HepG2 (cell line): ENCODE results near the gene ITIH1. TPM values are rescaled to one million over a fixed set of nuclear protein-coding genes. Genes with fewer than 3 reads are reported as not detected.

ENCODE experiments used
- ADNP ChIP-seq: sonication (generic); formaldehyde crosslinking; IDR thresholded peaks from 2 replicates; pipeline ENCODE4 v1.4.0; 2020; ENCODE audit warnings: missing genetic modification reagents
- DPF2 ChIP-seq: sonication (generic); formaldehyde crosslinking; IDR thresholded peaks from 2 replicates; pipeline ENCODE4 v1.4.0; 2020; ENCODE audit warnings: mild to moderate bottlenecking, low read depth, missing genetic modification reagents, borderline replicate concordance
- ELF4 ChIP-seq: sonication (generic); formaldehyde crosslinking; IDR thresholded peaks from 2 replicates; pipeline ENCODE4 v1.5.0; 2020; ENCODE audit warnings: missing genetic modification reagents, mild to moderate bottlenecking, moderate library complexity, borderline replicate concordance
- GABPB1 ChIP-seq: IDR thresholded peaks from 2 replicates; pipeline ENCODE4 v1.6.1; 2016; ENCODE audit warnings: mild to moderate bottlenecking, missing genetic modification reagents, moderate library complexity, missing compliant biosample characterization
- KMT2B ChIP-seq: IDR thresholded peaks from 2 replicates; pipeline ENCODE4 v1.6.1; 2016; ENCODE audit warnings: missing genetic modification reagents, missing compliant biosample characterization
- MAFF ChIP-seq: IDR thresholded peaks from 2 replicates; pipeline ENCODE4 v1.6.1; 2011; ENCODE audit warnings: low read depth, low read length, improper control_type of control experiment
- NPAS2 ChIP-seq: sonication (generic); formaldehyde crosslinking; IDR thresholded peaks from 2 replicates; pipeline ENCODE4 v1.8.0; 2022; ENCODE audit warnings: mild to moderate bottlenecking, missing genetic modification reagents, borderline replicate concordance
- SALL2 ChIP-seq: sonication (generic); formaldehyde crosslinking; IDR thresholded peaks from 2 replicates; pipeline ENCODE4 v1.8.1; 2023; ENCODE audit warnings: mild to moderate bottlenecking, missing genetic modification reagents, inconsistent platforms
- STAG1 ChIP-seq: sonication (generic); formaldehyde crosslinking; IDR thresholded peaks from 2 replicates; pipeline ENCODE4 v1.4.0; 2020; ENCODE audit warnings: missing genetic modification reagents
- ZBTB20 ChIP-seq: sonication (generic); formaldehyde crosslinking; IDR thresholded peaks from 2 replicates; pipeline ENCODE4 v1.8.1; 2023; ENCODE audit warnings: missing genetic modification reagents, low read depth, mild to moderate bottlenecking, borderline replicate concordance
- ZNF543 ChIP-seq: sonication (generic); formaldehyde crosslinking; IDR thresholded peaks from 2 replicates; pipeline ENCODE4 v1.4.0; 2020; ENCODE audit warnings: mild to moderate bottlenecking, missing genetic modification reagents
- ZNF83 ChIP-seq: sonication (generic); formaldehyde crosslinking; IDR thresholded peaks from 2 replicates; pipeline ENCODE4 v1.4.0; 2020; ENCODE audit warnings: missing genetic modification reagents, mild to moderate bottlenecking, borderline replicate concordance
- polyA plus RNA-seq, 8 experiments: library from polyadenylated mRNA; depleted of rRNA in 3 of 8; stranded (reverse) in 7 of 8; unstranded in 1 of 8; fragments of >200 nt; fragmentation: Illumina TruSeq in 4 of 8; extraction: Trizol in 4 of 8; gene quantifications; 2 replicates each; pipeline versions ENCODE4 v1.2.1 to v1.2.3, GENCODE V29; 2011 to 2016; ENCODE audit warnings: low read depth in 4 of 8, missing spikeins in 1 of 8, mixed read lengths in 1 of 8; ENCODE audit not compliant: insufficient read depth in 1 of 8
- total RNA-seq, 5 experiments: library from RNA; depleted of rRNA; stranded (reverse); fragments of >200 nt; fragmentation: Illumina TruSeq; extraction: Trizol; gene quantifications; 2 replicates each; pipeline ENCODE4 v1.2.3, GENCODE V29; 2016; ENCODE audit warnings: low read depth in 1 of 5
- TF ChIP-seq, protein P1 (sequence below): IDR thresholded peaks from 2 replicates; pipeline ENCODE4 v1.6.1; 2016; ENCODE audit warnings: low read depth
- TF ChIP-seq, protein P2 (sequence below): sonication (generic); formaldehyde crosslinking; IDR thresholded peaks from 2 replicates; pipeline ENCODE4 v1.4.0; 2020; ENCODE audit warnings: missing genetic modification reagents, mild to moderate bottlenecking, borderline replicate concordance
- TF ChIP-seq, protein P3 (sequence below): sonication (generic); formaldehyde crosslinking; IDR thresholded peaks from 2 replicates; pipeline ENCODE4 v1.4.0; 2020; ENCODE audit warnings: mild to moderate bottlenecking, missing genetic modification reagents
- TF ChIP-seq, protein P4 (sequence below): sonication (generic); formaldehyde crosslinking; IDR thresholded peaks from 2 replicates; pipeline ENCODE4 v1.8.0; 2022; ENCODE audit warnings: missing genetic modification reagents, mild to moderate bottlenecking, inconsistent platforms, borderline replicate concordance
- TF ChIP-seq, protein P5 (sequence below): sonication (generic); formaldehyde crosslinking; IDR thresholded peaks from 2 replicates; pipeline ENCODE4 v1.4.0; 2020; ENCODE audit warnings: missing genetic modification reagents, mild to moderate bottlenecking, borderline replicate concordance
- TF ChIP-seq, protein P6 (sequence below): sonication (generic); formaldehyde crosslinking; IDR thresholded peaks from 2 replicates; pipeline ENCODE4 v1.4.0; 2020; ENCODE audit warnings: missing genetic modification reagents

The ITIH1 gene
- total and polyA plus RNA-seq, 2 of the 13 experiments (the other 11 are each of a cell fraction or from before 2014, with no cell fraction given) = 12.3 to 19.6 TPM

DNA sequence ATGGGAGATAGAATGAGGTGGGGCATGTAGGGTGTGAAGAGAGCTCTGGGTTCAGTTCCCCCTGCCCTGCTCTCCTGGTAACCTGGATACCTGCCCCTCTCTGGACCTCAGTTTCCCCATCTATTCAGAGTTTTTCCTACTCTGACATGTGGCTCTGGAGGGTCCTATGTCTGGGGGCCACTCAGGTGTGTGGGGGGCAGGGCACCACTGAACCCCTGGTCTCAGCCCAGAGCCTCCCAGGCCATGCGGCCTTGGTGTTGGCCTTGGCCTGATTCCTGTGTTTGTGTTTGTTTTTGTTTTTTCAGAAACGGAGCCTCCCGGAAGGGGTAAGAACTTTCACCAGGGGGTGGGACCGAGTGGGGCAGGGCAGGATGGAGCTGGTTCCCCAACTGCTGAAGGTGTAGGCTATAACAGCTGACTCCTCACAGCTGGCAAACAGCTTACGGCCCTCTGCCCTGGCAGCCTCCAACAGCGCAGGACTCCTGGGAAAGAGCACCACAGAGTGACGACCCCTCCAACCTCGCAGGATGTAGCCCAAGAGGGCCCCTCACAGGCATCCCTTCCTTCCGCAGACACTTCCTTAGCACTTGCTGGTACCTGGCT lies 18.0 kb downstream of the ITIH1 start (continued):
- TF ChIP-seq, protein P1, sequence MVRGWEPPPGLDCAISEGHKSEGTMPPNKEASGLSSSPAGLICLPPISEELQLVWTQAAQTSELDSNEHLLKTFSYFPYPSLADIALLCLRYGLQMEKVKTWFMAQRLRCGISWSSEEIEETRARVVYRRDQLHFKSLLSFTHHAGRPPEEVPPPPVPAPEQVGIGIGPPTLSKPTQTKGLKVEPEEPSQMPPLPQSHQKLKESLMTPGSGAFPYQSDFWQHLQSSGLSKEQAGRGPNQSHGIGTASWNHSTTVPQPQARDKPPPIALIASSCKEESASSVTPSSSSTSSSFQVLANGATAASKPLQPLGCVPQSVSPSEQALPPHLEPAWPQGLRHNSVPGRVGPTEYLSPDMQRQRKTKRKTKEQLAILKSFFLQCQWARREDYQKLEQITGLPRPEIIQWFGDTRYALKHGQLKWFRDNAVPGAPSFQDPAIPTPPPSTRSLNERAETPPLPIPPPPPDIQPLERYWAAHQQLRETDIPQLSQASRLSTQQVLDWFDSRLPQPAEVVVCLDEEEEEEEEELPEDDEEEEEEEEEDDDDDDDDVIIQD (CRISPR knock-in tag) = peak; percentile 69
- TF ChIP-seq, protein P2, sequence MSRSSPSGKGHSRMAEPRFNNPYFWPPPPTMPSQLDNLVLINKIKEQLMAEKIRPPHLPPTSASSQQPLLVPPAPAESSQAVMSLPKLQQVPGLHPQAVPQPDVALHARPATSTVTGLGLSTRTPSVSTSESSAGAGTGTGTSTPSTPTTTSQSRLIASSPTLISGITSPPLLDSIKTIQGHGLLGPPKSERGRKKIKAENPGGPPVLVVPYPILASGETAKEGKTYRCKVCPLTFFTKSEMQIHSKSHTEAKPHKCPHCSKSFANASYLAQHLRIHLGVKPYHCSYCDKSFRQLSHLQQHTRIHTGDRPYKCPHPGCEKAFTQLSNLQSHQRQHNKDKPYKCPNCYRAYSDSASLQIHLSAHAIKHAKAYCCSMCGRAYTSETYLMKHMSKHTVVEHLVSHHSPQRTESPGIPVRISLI (CRISPR knock-in tag) = peak; percentile 97
- no peak for TF ChIP-seq ADNP (CRISPR knock-in tag)
- no peak for TF ChIP-seq SALL2 (CRISPR knock-in tag)
- TF ChIP-seq ZNF83 (CRISPR knock-in tag) = no peak
- no peak for TF ChIP-seq ELF4 (CRISPR knock-in tag)
- TF ChIP-seq STAG1 (CRISPR knock-in tag) = 0 out of 2 replicates have a peak, but pooled peaks have one; percentile 2
- TF ChIP-seq, protein P3, sequence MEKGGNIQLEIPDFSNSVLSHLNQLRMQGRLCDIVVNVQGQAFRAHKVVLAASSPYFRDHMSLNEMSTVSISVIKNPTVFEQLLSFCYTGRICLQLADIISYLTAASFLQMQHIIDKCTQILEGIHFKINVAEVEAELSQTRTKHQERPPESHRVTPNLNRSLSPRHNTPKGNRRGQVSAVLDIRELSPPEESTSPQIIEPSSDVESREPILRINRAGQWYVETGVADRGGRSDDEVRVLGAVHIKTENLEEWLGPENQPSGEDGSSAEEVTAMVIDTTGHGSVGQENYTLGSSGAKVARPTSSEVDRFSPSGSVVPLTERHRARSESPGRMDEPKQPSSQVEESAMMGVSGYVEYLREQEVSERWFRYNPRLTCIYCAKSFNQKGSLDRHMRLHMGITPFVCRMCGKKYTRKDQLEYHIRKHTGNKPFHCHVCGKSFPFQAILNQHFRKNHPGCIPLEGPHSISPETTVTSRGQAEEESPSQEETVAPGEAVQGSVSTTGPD (CRISPR knock-in tag) = no peak
- TF ChIP-seq, protein P4, sequence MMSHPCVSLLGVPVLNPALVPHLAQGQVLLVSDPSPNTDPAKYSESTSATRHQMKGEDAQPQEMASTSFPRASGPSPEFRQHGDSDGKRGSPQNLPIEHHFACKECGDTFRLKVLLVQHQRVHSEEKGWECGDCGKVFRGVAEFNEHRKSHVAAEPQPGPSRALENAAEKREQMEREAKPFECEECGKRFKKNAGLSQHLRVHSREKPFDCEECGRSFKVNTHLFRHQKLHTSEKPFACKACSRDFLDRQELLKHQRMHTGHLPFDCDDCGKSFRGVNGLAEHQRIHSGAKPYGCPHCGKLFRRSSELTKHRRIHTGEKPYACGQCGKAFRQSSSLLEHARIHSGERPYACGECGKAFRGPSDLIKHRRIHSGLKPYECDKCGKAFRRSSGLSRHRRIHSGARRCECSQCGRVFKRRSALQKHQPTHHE = 0 out of 2 replicates have a peak, but pooled peaks have one; percentile 56
- TF ChIP-seq, protein P5, sequence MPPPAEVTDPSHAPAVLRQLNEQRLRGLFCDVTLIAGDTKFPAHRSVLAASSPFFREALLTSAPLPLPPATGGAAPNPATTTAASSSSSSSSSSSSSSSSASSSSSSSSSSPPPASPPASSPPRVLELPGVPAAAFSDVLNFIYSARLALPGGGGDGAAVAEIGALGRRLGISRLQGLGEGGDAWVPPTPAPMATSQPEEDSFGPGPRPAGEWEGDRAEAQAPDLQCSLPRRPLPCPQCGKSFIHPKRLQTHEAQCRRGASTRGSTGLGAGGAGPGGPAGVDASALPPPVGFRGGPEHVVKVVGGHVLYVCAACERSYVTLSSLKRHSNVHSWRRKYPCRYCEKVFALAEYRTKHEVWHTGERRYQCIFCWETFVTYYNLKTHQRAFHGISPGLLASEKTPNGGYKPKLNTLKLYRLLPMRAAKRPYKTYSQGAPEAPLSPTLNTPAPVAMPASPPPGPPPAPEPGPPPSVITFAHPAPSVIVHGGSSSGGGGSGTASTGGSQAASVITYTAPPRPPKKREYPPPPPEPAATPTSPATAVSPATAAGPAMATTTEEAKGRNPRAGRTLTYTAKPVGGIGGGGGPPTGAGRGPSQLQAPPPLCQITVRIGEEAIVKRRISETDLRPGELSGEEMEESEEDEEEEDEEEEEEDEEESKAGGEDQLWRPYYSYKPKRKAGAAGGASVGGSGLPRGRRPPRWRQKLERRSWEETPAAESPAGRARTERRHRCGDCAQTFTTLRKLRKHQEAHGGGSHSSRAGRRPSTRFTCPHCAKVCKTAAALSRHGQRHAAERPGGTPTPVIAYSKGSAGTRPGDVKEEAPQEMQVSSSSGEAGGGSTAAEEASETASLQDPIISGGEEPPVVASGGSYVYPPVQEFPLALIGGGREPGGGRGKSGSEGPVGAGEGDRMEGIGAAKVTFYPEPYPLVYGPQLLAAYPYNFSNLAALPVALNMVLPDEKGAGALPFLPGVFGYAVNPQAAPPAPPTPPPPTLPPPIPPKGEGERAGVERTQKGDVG (CRISPR knock-in tag) = 0 out of 2 replicates have a peak, but pooled peaks have one; percentile 43
- TF ChIP-seq DPF2 (CRISPR knock-in tag) = peak; percentile 72; the same call in 1 of the 2 replicates
- peak; percentile 68 for TF ChIP-seq GABPB1
- peak; percentile 32; the same call in 1 of the 2 replicates for TF ChIP-seq KMT2B (CRISPR knock-in tag)
- no peak for TF ChIP-seq MAFF
- peak; percentile 66; the same call in 1 of the 2 replicates for TF ChIP-seq ZNF543
- TF ChIP-seq NPAS2 (CRISPR knock-in tag) = no peak
- no peak; the same call in 1 of the 2 replicates for TF ChIP-seq ZBTB20 (CRISPR knock-in tag)
- TF ChIP-seq, protein P6, sequence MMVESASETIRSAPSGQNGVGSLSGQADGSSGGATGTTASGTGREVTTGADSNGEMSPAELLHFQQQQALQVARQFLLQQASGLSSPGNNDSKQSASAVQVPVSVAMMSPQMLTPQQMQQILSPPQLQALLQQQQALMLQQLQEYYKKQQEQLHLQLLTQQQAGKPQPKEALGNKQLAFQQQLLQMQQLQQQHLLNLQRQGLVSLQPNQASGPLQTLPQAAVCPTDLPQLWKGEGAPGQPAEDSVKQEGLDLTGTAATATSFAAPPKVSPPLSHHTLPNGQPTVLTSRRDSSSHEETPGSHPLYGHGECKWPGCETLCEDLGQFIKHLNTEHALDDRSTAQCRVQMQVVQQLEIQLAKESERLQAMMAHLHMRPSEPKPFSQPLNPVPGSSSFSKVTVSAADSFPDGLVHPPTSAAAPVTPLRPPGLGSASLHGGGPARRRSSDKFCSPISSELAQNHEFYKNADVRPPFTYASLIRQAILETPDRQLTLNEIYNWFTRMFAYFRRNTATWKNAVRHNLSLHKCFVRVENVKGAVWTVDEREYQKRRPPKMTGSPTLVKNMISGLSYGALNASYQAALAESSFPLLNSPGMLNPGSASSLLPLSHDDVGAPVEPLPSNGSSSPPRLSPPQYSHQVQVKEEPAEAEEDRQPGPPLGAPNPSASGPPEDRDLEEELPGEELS = peak; percentile 95
